Activated T-cell treated with anti-CD3 and anti-CD28 coated beads, Interleukin-2, amount 50 U/mL, for 4 hours (primary cell): ENCODE measurements around the gene ME2. TPM values are rescaled to one million over a fixed set of nuclear protein-coding genes. Genes with fewer than 3 reads are reported as not detected.
"Not testable (repeated sequence)": the region's sequence is repeated elsewhere in the genome, so short reads cannot be mapped to it uniquely, and the experiment has no call there.

Experiments
- ATAC-seq, 2 donors: fragments of 200-7000 bp; cut with Tn5 transposase; one replicate each; pipeline ENCODE4 v1.10.0; 2021
- DNase-seq: peaks from one replicate; pipeline ENCODE4 v3.0.0-alpha.2; 2020
- H3K27me3 Mint-ChIP-seq: one replicate; pipeline ENCODE4 v1.8.0; 2021; ENCODE audit warnings: low read depth, mixed read lengths
- H3K36me3 Mint-ChIP-seq: one replicate; pipeline ENCODE4 v1.8.0; 2022; ENCODE audit warnings: mixed read lengths; ENCODE audit not compliant: insufficient read depth
- H3K4me1 Mint-ChIP-seq: one replicate; pipeline ENCODE4 v1.8.0; 2021; ENCODE audit warnings: low read depth, mixed read lengths
- H3K4me3 Mint-ChIP-seq: one replicate; pipeline ENCODE4 v1.8.0; 2021; ENCODE audit warnings: mild to moderate bottlenecking, moderate library complexity, mixed read lengths
- H3K9me3 Mint-ChIP-seq: one replicate; pipeline ENCODE4 v1.8.0; 2021; ENCODE audit warnings: mixed read lengths
- total RNA-seq, 3 donors: library from RNA; stranded (reverse); gene quantifications; one replicate each; pipeline ENCODE4 v1.2.1, GENCODE V29; 2021

The ME2 gene
- total RNA-seq, 3 donors from 2014 or later, result 90.9 to 108 (median 108) TPM

DNA sequence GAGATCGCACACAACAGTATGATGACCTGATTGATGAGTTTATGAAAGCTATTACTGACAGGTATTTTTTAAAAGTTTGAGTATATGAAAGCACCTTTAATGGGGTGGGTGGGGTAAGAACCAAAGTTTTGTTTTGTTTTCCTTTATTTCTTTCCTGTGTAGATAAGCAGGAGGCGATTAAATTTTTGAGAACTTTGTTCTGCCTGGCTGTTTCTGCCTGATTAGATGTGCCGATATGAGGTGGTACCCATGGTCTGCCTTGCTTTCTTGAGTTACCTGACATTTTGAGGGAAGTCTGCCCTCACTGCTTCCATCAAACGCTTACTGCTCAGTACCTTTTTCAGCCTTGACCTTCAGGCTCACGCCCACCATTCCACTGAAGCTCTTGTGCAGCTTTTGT is 39.2 kb downstream of the ME2 start:
- ATAC-seq (no peak), DNase-seq (no peak)
- Mint-ChIP-seq H3K36me3 (peaks cover 39% of the 10 kb centered on the region), H3K9me3 (no peaks in the 10 kb centered on the region), H3K4me1 (peaks cover 11% of the 10 kb centered on the region), H3K4me3 (no peak overlapping the region), H3K27me3 (no peaks in the 10 kb centered on the region)

DNA sequence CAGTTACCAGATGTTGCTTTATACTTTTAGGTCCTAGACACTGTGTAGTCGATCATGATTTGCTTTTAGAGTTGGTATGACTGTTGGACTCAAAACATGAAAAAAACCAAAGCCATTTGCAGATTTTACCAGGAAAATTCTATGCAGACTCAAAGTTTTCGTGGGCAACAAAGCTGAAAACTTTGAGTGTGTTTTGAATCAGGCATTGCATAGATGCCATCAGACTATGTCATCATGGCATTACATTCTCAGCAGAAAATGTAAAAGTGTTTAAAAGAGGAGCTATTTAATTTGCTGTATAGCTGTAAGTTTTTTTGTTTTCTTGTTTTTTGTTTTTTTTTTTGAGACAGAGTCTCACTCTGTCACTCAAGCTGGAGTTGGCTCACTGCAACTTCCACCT is 45.5 kb downstream of the ME2 start:
- Mint-ChIP-seq H3K36me3 (peaks cover 47% of the 10 kb centered on the region), H3K4me1 (no peaks in the 10 kb centered on the region), H3K9me3 (peaks cover 13% of the 10 kb centered on the region), H3K4me3 (no peak overlapping the region), H3K27me3 (no peaks in the 10 kb centered on the region)
- DNase-seq (no peak), ATAC-seq (no peak)

DNA sequence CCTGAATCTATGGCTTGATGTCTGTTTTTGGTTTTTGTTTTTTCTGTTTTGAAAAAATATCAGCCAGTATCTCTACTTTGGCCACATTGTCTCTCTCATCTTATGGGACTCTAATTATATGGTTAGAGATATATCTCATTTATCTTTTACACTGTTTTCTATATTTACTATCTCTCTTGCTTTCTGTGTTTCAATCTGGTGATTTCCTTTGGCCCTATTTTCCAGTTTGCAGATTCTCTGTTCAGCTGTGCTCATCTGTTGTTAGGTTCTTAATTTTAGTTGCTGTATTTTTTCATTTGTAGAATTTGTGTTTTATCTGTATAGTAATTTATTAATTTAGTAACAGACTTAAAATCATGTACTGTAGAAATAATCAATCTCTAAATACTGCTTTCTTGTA is 47.6 kb downstream of the ME2 start:
- Mint-ChIP-seq H3K9me3 (peaks cover 13% of the 10 kb centered on the region), H3K36me3 (peaks cover 42% of the 10 kb centered on the region), H3K4me3 (no peak overlapping the region), H3K27me3 (no peaks in the 10 kb centered on the region), H3K4me1 (no peaks in the 10 kb centered on the region)
- no peak for ATAC-seq
- no peak for DNase-seq

DNA sequence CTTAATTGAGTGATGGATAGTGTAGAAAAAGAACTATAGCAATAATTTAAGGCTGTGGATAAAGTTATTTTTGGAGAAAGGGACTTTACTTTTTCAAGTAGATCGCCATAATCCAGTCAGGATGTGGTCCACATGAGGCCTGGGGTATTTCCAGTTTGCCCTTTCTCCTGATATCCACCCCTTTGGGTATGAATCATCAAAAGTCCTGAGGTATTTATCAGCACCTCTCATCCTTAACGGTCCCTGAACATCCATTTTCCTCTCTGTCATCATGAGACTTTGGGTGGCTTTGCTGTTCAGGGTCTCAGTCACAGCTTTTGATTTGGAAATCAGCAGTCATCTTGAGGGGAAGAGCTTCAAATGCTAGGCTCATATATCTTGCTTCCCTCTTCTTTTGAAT is 49.6 kb downstream of the ME2 start:
- no peak for ATAC-seq
- DNase-seq, result no peak
- Mint-ChIP-seq H3K27me3 (no peaks in the 10 kb centered on the region), H3K9me3 (peaks cover 13% of the 10 kb centered on the region), H3K36me3 (peaks cover 40% of the 10 kb centered on the region), H3K4me3 (no peak overlapping the region), H3K4me1 (no peaks in the 10 kb centered on the region)

DNA sequence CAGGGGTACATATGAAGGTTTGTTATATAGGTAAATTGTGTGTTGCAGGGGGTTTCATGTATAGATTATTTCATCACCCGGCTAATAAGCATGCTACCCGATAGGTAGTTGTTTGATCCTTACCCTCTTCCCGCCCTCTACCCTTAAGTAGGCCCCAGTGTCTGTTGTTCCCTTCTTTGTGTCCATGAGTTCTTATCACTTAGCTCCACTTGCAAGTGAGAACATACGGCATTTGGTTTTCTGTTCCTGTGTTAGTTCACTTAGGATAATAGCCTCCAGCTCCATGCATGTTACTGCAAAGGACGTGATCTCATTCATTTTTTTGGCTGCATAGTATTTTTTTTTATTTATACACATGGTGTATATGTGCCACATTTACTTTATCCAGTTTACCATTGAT is 54.8 kb downstream of the ME2 start:
- ATAC-seq (no peak), DNase-seq (no peak)
- no peaks in the 10 kb centered on the region for H3K9me3 Mint-ChIP-seq
- H3K4me3 Mint-ChIP-seq, result no peak overlapping the region
- H3K27me3 Mint-ChIP-seq, result no peaks in the 10 kb centered on the region
- H3K4me1 Mint-ChIP-seq, result peaks cover 2% of the 10 kb centered on the region
- peaks cover 22% of the 10 kb centered on the region for H3K36me3 Mint-ChIP-seq

DNA sequence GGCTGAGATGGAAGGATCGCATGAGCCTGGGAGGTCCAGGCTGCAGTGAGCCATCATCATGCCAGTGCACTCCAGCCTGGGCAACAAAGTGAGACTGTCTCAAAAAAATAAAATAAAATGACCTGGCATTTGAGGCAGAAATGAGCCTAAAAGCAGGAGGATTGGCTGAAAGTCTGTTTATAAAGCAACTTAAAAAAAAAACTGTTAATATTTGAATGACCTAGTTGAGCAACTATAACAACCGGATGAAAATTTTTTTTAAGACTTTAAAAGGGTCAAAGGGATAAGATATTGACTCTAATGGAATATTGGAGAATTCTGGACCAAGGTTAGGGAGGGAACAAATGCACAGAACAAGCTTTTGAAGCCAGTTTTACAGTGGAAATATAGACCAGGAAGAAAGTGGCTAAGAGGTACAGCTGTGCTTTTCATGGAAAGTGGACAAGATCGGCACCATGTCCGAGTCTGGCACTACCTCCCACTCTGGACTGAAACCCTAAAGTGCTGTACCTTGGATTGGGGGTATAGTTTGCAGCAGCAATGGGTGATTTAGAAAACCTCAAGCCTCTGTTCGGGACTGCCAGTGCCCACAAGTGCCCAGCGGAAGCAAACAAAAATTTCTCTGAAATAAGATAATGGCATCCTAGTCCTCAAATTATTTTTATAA is 55.8 kb downstream of the ME2 start:
- DNase-seq (no peak), ATAC-seq (no peak)
- no peak overlapping the region for H3K4me3 Mint-ChIP-seq
- H3K36me3 Mint-ChIP-seq, result peaks cover 21% of the 10 kb centered on the region
- H3K9me3 Mint-ChIP-seq, result no peaks in the 10 kb centered on the region
- H3K4me1 Mint-ChIP-seq, result peaks cover 2% of the 10 kb centered on the region
- H3K27me3 Mint-ChIP-seq, result no peaks in the 10 kb centered on the region

DNA sequence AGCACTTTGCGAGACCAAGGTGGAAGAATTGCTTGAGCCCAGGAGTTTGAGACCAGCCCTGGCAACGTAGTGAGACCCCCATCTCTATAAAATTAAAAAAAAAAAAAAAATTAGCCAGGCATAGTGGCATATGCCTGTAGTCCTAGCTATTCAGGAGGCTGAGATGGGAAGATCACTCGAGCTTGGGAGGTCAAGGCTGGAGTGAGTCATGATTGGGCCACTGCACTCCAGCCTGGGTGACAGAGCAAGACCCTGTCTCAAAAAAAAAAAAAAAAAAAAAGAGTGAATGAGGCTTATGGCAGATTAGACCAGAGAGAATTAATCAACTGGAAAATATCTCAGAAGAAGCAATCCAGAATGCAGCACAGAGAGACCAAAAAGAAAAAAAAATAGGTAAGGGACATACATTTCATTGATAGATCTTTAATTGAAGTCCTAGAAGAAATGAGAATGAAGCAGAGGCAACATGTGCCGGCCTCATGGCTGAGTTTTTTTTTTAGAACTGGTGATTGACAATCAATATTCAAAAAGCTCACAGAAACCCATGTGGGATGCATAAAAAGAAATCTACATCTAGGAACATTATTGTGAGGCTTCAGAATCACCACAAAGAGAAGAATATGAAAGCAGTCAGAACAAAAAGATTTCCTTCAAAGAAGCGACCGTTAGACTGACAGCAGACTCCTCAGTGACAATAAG is 56.7 kb downstream of the ME2 start:
- DNase-seq, result no peak
- no peaks in the 10 kb centered on the region for H3K9me3 Mint-ChIP-seq
- H3K36me3 Mint-ChIP-seq, result peaks cover 23% of the 10 kb centered on the region
- H3K4me3 Mint-ChIP-seq, result no peak overlapping the region
- H3K27me3 Mint-ChIP-seq, result no peaks in the 10 kb centered on the region
- peaks cover 2% of the 10 kb centered on the region for H3K4me1 Mint-ChIP-seq
- no peak for ATAC-seq

DNA sequence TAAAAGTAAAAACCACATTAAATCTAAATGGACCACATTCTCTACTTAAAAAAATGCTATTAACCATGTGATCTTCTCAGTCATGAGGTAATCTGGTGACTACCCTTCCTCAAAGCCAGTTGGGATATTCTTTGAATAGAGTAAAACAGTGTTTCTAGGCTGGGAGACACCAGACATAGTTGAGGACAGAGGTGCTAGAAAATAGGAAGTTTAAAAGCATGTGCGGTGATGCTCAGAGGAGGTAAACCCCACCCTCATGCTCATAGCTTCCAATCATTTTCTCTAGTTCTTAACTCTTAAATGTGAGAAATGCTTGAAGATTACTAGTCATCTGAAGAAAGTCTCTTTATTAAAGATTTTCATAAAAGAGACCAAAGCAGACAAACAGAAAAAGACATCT is 58.3 kb downstream of the ME2 start:
- DNase-seq (no peak), ATAC-seq (no peak)
- Mint-ChIP-seq H3K9me3 (no peaks in the 10 kb centered on the region), H3K4me3 (no peak overlapping the region), H3K27me3 (no peaks in the 10 kb centered on the region), H3K36me3 (peaks cover 26% of the 10 kb centered on the region), H3K4me1 (peaks cover 2% of the 10 kb centered on the region)

DNA sequence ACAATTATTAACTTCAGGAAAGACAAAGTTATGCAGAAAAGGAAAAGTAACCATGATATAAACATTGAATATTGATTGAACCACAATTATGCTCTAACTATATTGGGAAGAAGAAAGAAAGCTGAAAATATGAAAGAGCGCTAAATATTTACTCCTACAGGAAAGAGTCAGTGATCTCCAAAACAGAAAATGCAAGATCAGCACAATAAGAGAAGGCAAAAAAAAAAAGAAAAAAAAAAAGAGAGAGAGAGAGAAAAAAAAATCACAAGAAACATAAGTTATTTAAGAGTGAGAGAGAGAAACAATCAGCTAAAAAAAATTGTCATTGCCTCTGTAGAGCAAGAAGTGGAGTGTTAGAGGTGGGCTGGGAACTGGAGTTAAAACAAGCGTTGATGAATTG is 60.0 kb downstream of the ME2 start:
- ATAC-seq (no peak), DNase-seq (no peak)
- Mint-ChIP-seq H3K36me3 (peaks cover 24% of the 10 kb centered on the region), H3K4me1 (peaks cover 2% of the 10 kb centered on the region), H3K27me3 (no peaks in the 10 kb centered on the region), H3K4me3 (no peak overlapping the region), H3K9me3 (no peaks in the 10 kb centered on the region)

DNA sequence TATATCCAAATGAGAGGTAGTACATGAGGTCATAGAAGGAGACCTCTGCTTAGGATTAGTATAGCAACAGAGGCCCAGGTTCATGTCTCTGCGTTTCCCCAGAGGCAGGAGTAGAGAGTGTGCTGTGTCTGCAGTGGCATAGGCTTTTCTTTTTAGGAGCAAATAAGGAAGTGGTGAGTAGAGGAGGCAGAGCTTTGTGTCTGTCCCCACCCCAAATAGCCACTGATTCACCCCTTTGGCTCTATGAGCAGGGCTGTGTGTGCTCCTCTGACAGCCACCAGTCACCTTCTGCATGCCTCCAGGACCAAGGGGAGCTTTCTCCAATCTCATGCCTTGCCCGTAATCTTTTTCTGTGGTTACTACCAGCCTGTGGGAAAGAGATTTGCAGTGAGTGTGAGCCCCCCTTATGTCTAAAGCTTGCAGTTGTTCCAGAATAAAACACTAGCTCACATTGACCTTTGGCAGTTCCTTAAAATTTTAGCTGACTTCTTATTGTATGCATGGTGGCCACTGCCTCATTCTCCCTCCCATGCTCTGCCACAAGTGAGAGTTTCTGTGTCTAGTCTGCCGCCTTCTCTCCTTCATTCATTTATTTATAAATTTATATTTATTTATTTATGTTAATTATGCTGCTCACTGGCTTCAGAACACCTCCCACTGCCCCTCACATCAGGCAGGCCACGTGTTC is 65.5 kb downstream of the ME2 start:
- ATAC-seq, result no peak
- no peak for DNase-seq
- no peaks in the 10 kb centered on the region for H3K4me1 Mint-ChIP-seq
- H3K27me3 Mint-ChIP-seq, result no peaks in the 10 kb centered on the region
- no peak overlapping the region for H3K4me3 Mint-ChIP-seq
- H3K36me3 Mint-ChIP-seq, result peaks cover 25% of the 10 kb centered on the region
- no peaks in the 10 kb centered on the region for H3K9me3 Mint-ChIP-seq

DNA sequence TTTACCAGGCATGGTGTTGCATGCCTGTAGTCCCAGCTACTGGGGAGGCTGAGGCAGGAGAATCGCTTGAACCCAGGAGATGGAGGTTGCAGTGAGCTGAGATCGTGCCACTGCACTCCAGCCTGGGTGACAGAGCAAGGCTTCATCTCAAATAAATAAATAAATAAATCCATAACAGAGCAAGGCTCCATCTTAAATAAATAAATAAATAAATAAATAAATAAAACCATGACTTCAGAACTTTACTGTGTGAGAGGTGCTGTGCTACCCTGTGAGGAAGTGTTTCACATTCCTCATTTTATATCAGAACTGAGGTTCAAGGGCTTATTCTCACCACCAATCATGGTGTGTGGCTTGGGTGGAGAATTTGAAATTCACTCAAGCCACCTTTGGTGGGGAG is 67.0 kb downstream of the ME2 start:
- peaks cover 23% of the 10 kb centered on the region for H3K36me3 Mint-ChIP-seq
- H3K9me3 Mint-ChIP-seq, H3K4me1 Mint-ChIP-seq: not testable (repeated sequence)

DNA sequence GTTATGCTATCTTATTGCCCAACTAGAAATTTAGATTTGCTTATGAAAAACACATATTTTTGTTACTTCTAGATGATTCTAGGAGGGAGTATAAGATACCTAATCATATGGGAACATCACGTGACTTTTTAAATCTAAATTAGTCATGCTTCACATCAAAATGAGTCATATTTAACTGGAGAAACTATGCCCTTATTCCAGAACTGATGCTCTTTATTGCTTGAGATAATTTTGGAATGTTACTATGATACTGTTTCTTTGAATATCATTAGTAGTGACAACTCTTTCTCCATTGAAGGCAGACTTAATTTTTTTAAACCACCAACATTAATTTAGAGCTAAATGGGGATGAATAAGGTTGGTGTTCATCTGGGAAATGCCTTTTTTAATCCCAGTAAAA is 69.0 kb downstream of the ME2 start:
- Mint-ChIP-seq H3K4me1 (no peaks in the 10 kb centered on the region), H3K36me3 (peaks cover 21% of the 10 kb centered on the region), H3K4me3 (no peak overlapping the region), H3K9me3 (no peaks in the 10 kb centered on the region), H3K27me3 (no peaks in the 10 kb centered on the region)
- ATAC-seq (no peak), DNase-seq (no peak)

More for the DNA sequence above, 67.0 kb downstream of the ME2 start:
- not testable (repeated sequence) for H3K27me3 Mint-ChIP-seq, H3K4me3 Mint-ChIP-seq, DNase-seq, ATAC-seq

DNA sequence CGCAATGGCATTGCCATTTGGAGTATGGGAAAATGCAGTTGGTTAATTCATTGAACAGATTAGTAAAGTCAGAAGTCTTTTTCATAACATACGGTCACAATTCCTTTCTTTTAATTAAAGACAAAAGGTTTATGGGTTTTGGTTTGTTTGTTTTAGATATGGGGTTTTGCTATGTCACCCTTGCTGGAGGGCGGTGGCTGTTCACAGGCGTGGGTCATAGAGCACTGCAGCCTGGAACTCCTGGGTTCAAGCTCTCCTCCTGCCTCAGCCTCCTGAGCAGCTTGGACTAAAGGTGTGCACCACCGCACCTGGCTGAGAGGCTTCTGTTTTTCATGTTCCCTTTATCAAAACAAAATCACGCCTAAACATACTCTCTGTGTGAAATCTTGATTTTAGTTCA is 70.3 kb downstream of the ME2 start:
- H3K36me3 Mint-ChIP-seq, result peaks cover 15% of the 10 kb centered on the region

DNA sequence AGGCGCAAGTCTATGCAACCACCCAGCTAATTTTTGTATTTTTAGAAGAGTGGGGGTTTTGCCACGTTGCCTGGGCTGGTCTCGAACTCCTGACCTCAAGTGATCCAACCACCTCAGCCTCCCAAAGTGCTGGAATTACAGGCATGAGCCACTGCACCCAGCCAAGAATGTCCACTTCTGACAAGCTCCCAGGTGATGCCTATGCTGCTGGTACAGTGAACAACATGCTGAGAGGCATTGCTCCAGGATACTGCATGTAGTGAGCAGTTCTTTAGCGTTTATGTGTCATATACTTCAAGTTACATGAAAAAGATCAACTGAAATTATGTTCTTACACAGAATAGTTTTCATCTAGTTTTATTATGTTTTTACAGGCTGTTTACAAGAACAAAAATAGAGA is 71.7 kb downstream of the ME2 start:
- Mint-ChIP-seq H3K9me3 (no peaks in the 10 kb centered on the region), H3K4me1 (no peaks in the 10 kb centered on the region), H3K27me3 (no peaks in the 10 kb centered on the region)

More for the DNA sequence above, 70.3 kb downstream of the ME2 start:
- Mint-ChIP-seq H3K9me3 (no peaks in the 10 kb centered on the region), H3K4me3 (no peak overlapping the region), H3K27me3 (no peaks in the 10 kb centered on the region), H3K4me1 (no peaks in the 10 kb centered on the region)
- DNase-seq (no peak), ATAC-seq (no peak)

DNA sequence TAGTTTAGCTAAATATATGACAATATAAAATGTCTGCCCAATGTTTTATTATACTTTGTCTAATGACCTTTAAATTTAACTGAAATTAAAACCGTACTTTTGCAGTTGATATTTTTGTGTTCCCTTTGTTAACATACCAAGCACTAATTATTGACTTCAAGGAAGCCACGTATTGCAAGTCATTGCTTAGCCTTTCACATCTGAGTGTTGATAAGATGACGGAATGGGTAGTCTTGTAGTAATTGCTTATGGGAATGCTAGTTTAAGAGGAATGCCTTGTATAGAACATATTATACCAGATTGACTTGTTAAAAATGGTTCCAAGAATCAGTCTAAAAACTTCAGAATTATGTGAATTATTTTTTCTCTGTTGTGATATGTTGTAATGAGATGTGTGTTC is 74.9 kb downstream of the ME2 start:
- H3K9me3 Mint-ChIP-seq, result no peaks in the 10 kb centered on the region
- peaks cover 2% of the 10 kb centered on the region for H3K36me3 Mint-ChIP-seq
- peaks cover 2% of the 10 kb centered on the region for H3K27me3 Mint-ChIP-seq
- no peak overlapping the region for H3K4me3 Mint-ChIP-seq
- ATAC-seq (no peak), DNase-seq (no peak)
- no peaks in the 10 kb centered on the region for H3K4me1 Mint-ChIP-seq

More for the DNA sequence above, 71.7 kb downstream of the ME2 start:
- ATAC-seq, result no peak
- no peak for DNase-seq
- Mint-ChIP-seq H3K4me3 (no peak overlapping the region), H3K36me3 (peaks cover 9% of the 10 kb centered on the region)
